Stimulated activated CD8-positive, alpha-beta memory T cell treated with anti-CD3 and anti-CD28 coated beads, Interleukin-15, amount 100 ng/mL, for 48 hours (primary cell): ENCODE results near the gene FHIT.

Experiments used
- DNase-seq, 2 donors: peaks; one replicate each; pipeline ENCODE4 v3.0.0-alpha.2; 2020; ENCODE audit warnings: low read depth in 2 of 2

The FHIT gene

GRCh38 chr3:60841355-60841754 lies 409.9 kb downstream of the FHIT start:
- DNase-seq, result no peak

- DNase-seq, result no peak
Observed at GRCh38 chr3:60839246-60839645, 412.0 kb downstream of the FHIT start.

GRCh38 chr3:60835796-60836195 lies 415.5 kb downstream of the FHIT start:
- DNase-seq, result no peak

- no peak for DNase-seq
Observed at GRCh38 chr3:60829058-60829457, 422.2 kb downstream of the FHIT start.

- DNase-seq, result no peak
Observed at GRCh38 chr3:60827666-60828065, 423.6 kb downstream of the FHIT start.

- no peak for DNase-seq
Observed at GRCh38 chr3:60826511-60826910, 424.7 kb downstream of the FHIT start.

- no peak for DNase-seq
Observed at GRCh38 chr3:60812502-60812901, 438.8 kb downstream of the FHIT start.

- DNase-seq, result no peak
Observed at GRCh38 chr3:60810881-60811280, 440.4 kb downstream of the FHIT start.

- DNase-seq, result no peak
Observed at GRCh38 chr3:60809857-60810610, 441.2 kb downstream of the FHIT start.

GRCh38 chr3:60803216-60804173 lies 447.8 kb downstream of the FHIT start:
- DNase-seq, result no peak

- DNase-seq, result no peak
Observed at GRCh38 chr3:60801307-60801706, 449.9 kb downstream of the FHIT start.

GRCh38 chr3:60798456-60798855 lies 452.8 kb downstream of the FHIT start:
- DNase-seq, result no peak

- no peak for DNase-seq
Observed at GRCh38 chr3:60792249-60792852, 458.9 kb downstream of the FHIT start.

GRCh38 chr3:60788185-60788584 lies 463.1 kb downstream of the FHIT start:
- no peak for DNase-seq

GRCh38 chr3:60781935-60782334 lies 469.3 kb downstream of the FHIT start:
- DNase-seq, result no peak

GRCh38 chr3:60779637-60780036 lies 471.6 kb downstream of the FHIT start:
- DNase-seq, result no peak

- no peak for DNase-seq
Observed at GRCh38 chr3:60775985-60776384, 475.3 kb downstream of the FHIT start.

GRCh38 chr3:60774617-60775016 lies 476.6 kb downstream of the FHIT start:
- DNase-seq, result no peak

- no peak for DNase-seq
Observed at GRCh38 chr3:60772584-60772983, 478.7 kb downstream of the FHIT start.

- DNase-seq, result no peak
Observed at GRCh38 chr3:60771766-60772165, 479.5 kb downstream of the FHIT start.

GRCh38 chr3:60770532-60770931 lies 480.7 kb downstream of the FHIT start:
- no peak for DNase-seq

- no peak for DNase-seq
Observed at GRCh38 chr3:60767536-60767935, 483.7 kb downstream of the FHIT start.
